ENCODE data around the gene ERLEC1.

GRCh38 chr2:53861824-53862223 lies 75.0 kb downstream of the ERLEC1 start:
- no peak for TF ChIP-seq CTCF (IDR thresholded peaks at IDR 0.05)
- no peak for TF ChIP-seq POLR2A (IDR thresholded peaks at IDR 0.05)
